H1 (cell line): ENCODE results near the gene ALLC. TPM values are rescaled to one million over a fixed set of nuclear protein-coding genes. Genes with fewer than 3 reads are reported as not detected.

Experiments
- CHD2 ChIP-seq: IDR thresholded peaks from 2 replicates; pipeline ENCODE4 v1.6.1; 2012; ENCODE audit warnings: low read length, improper control_type of control experiment
- HDAC6 ChIP-seq: IDR thresholded peaks from one replicate; pipeline ENCODE4 v1.7.1; 2012; ENCODE audit warnings: low read depth, mild to moderate bottlenecking, inconsistent platforms, low read length, moderate library complexity
- KDM5A ChIP-seq: fragments of 200-600 bp; IDR thresholded peaks from 2 replicates; pipeline ENCODE4 v1.7.1; 2012; ENCODE audit warnings: mild to moderate bottlenecking, low read length, inconsistent platforms, mixed read lengths
- SIN3A ChIP-seq, 2 experiments: IDR thresholded peaks in 1 of 2; conservative IDR thresholded peaks in 1 of 2; 2 replicates each; pipeline ENCODE4 v1.6.1; 2011 to 2012; ENCODE audit warnings: low read length in 2 of 2, improper control_type of control experiment in 1 of 2, low read depth in 1 of 2, mild to moderate bottlenecking in 1 of 2
- SP4 ChIP-seq: IDR thresholded peaks from 2 replicates; pipeline ENCODE4 v1.6.1; 2012; ENCODE audit warnings: low read length, inconsistent platforms
- TCF12 ChIP-seq: IDR thresholded peaks from 2 replicates; pipeline ENCODE4 v1.6.1; 2011; ENCODE audit warnings: low read depth, mild to moderate bottlenecking, low read length
- ZNF274 ChIP-seq: IDR thresholded peaks from 2 replicates; pipeline ENCODE4 v1.7.0; 2012; ENCODE audit warnings: low read length, borderline replicate concordance; ENCODE audit errors: extremely low read depth
- polyA plus RNA-seq, 7 experiments: library from polyadenylated mRNA; depleted of rRNA in 3 of 7; stranded (reverse) in 5 of 7; unstranded in 2 of 7; fragments of >200 nt in 5 of 7; fragments of 200-250 nt in 2 of 7; gene quantifications; 1 replicate in 5 of 7; 2 replicates in 1 of 7; 4 replicates in 1 of 7; pipeline versions ENCODE4 v1.2.1 to v1.2.3, GENCODE V29; 2011 to 2013; ENCODE audit warnings: missing spikeins in 2 of 7, mixed read lengths in 2 of 7
- total RNA-seq: library from RNA; stranded (reverse); fragmentation: NEBNext Ultra II Directional; extraction: Animal tissue kit (Norgen Biotek cat#: 25700); gene quantifications from 2 replicates; pipeline ENCODE4 v1.2.1, GENCODE V29; 2021

The ALLC gene
- total and polyA plus RNA-seq, 2 of the 8 experiments (the other 6 are each of a cell fraction or from before 2014, with no cell fraction given) = not detected

GRCh38 chr2:3736112-3736511 lies 78.1 kb downstream of the ALLC start (continued):
- TF ChIP-seq SIN3A (conservative IDR thresholded peaks at IDR 0.05 in 1 of 2, IDR thresholded peaks at IDR 0.05 in 1 of 2; ENCODE audit: low read depth in 1 of 2, low read length in 2 of 2) = no peak
- no peak for TF ChIP-seq HDAC6
- TF ChIP-seq TCF12 = no peak
- no peak for TF ChIP-seq ZNF274
- TF ChIP-seq KDM5A = no peak
- TF ChIP-seq SP4 = no peak
- TF ChIP-seq CHD2 = no peak
